Prostate gland (tissue), 2 donors: ENCODE data around the gene COL5A1. TPM values are rescaled to one million over a fixed set of nuclear protein-coding genes. Genes with fewer than 3 reads are reported as not detected.

Source experiments
- DNase-seq: peaks from one replicate; pipeline ENCODE4 v3.0.0-alpha.2; 2019; ENCODE audit warnings: low spot score
- H3K27ac ChIP-seq, 2 donors: fragments of 200-600 bp; sonication (generic); 2 replicates each; pipeline ENCODE4 v1.5.1; 2017 to 2019
- H3K27me3 ChIP-seq: fragments of 200-600 bp; sonication (generic); replicated peaks from 2 replicates; pipeline ENCODE4 v1.5.1; 2019; ENCODE audit not compliant: insufficient read depth
- H3K36me3 ChIP-seq, 2 donors: fragments of 200-600 bp; sonication (generic); 1 replicate in 1 of 2; 2 replicates in 1 of 2; pipeline versions ENCODE4 v1.5.1 to v1.8.1; 2017 to 2019
- H3K4me1 ChIP-seq: fragments of 200-600 bp; sonication (generic); replicated peaks from 2 replicates; pipeline ENCODE4 v1.5.1; 2019
- H3K4me3 ChIP-seq, 2 donors: fragments of 200-600 bp; sonication (generic); 2 replicates each; pipeline ENCODE4 v1.5.1; 2017 to 2019
- H3K9me3 ChIP-seq: fragments of 200-600 bp; sonication (generic); 2 replicates; pipeline ENCODE4 v1.5.1; 2017
- CTCF ChIP-seq, 4 experiments: fragments of 200-600 bp in 2 of 4; fragments of 450-650 bp in 2 of 4; sonication (generic) in 2 of 4; IDR thresholded peaks; 1 replicate in 3 of 4; 2 replicates in 1 of 4; pipeline ENCODE4 v1.5.1; 2016 to 2019; ENCODE audit warnings: antibody characterized with exemption in 4 of 4, mild to moderate bottlenecking in 2 of 4, moderate library complexity in 2 of 4
- POLR2A ChIP-seq: fragments of 450-650 bp; IDR thresholded peaks from one replicate; pipeline ENCODE4 v1.6.1; 2016; ENCODE audit warnings: antibody characterized with exemption, mild to moderate bottlenecking
- POLR2AphosphoS5 ChIP-seq: sonication (generic); formaldehyde crosslinking; IDR thresholded peaks from one replicate; pipeline ENCODE4 v1.6.1; 2017; ENCODE audit warnings: antibody characterized with exemption
- WGBS: methylation state at CpG from one replicate; pipeline ENCODE4 v1.1.5; 2018; 5-methylcytosine and 5-hydroxymethylcytosine counted together
- intact Hi-C: fragments of 100-400 bp; cut with DNase I; formaldehyde crosslinking; loops from one replicate; pipeline ENCODE4 v1.14.2; 2022
- total RNA-seq, 2 donors: library from RNA; depleted of rRNA; stranded (reverse); fragments of >200 nt; gene quantifications; one replicate each; pipeline ENCODE4 v1.1.0, GENCODE V29; 2016

COL5A1 gene
- total RNA-seq, 2 donors from 2014 or later: 16.9 to 36.0 TPM

GRCh38 chr9:134883040-134883782 is 241.6 kb downstream of the COL5A1 start:
- Histone ChIP-seq H3K4me3 (no peak overlapping the region), H3K27me3 (no peaks in the 10 kb centered on the region), H3K36me3 (no peaks in the 10 kb centered on the region), H3K27ac (no peak overlapping the region), H3K4me1 (no peaks in the 10 kb centered on the region), H3K9me3 (no peaks in the 10 kb centered on the region)
- 92% methylated on average over 18 of the region's 18 CpGs for WGBS
- TF ChIP-seq CTCF (IDR thresholded peaks at IDR 0.05) (no peak), POLR2A (no peak), POLR2AphosphoS5 (no peak)
- intact Hi-C loops: no loop called here
- DNase-seq: no peak

- Histone ChIP-seq H3K9me3 (no peaks in the 10 kb centered on the region), H3K4me1 (no peaks in the 10 kb centered on the region), H3K36me3 (no peaks in the 10 kb centered on the region), H3K4me3 (no peak overlapping the region), H3K27me3 (no peaks in the 10 kb centered on the region), H3K27ac (no peak overlapping the region)
- TF ChIP-seq POLR2A (no peak), CTCF (IDR thresholded peaks at IDR 0.05) (no peak), POLR2AphosphoS5 (no peak)
- intact Hi-C loops: no loop called here
- 93% methylated on average over 8 of the region's 8 CpGs for WGBS
- no peak for DNase-seq
Observed at GRCh38 chr9:134884492-134884891, 242.9 kb downstream of the COL5A1 start.

GRCh38 chr9:134885001-134885678 is 243.5 kb downstream of the COL5A1 start:
- H3K4me3 ChIP-seq: no peak overlapping the region
- intact Hi-C loops: no loop called here
- no peaks in the 10 kb centered on the region for H3K9me3 ChIP-seq
- no peaks in the 10 kb centered on the region for H3K36me3 ChIP-seq
- H3K27me3 ChIP-seq: no peaks in the 10 kb centered on the region
- 91% methylated on average over 22 of the region's 22 CpGs for WGBS
- no peaks in the 10 kb centered on the region for H3K4me1 ChIP-seq
- DNase-seq: no peak
- no peak overlapping the region for H3K27ac ChIP-seq
- TF ChIP-seq CTCF (IDR thresholded peaks at IDR 0.05): no peak
- no peak for TF ChIP-seq POLR2AphosphoS5
- TF ChIP-seq POLR2A: no peak

GRCh38 chr9:134885679-134886412 is 244.2 kb downstream of the COL5A1 start:
- Histone ChIP-seq H3K4me3 (no peak overlapping the region), H3K27me3 (no peaks in the 10 kb centered on the region), H3K4me1 (no peaks in the 10 kb centered on the region), H3K36me3 (no peaks in the 10 kb centered on the region), H3K9me3 (no peaks in the 10 kb centered on the region), H3K27ac (no peak overlapping the region)
- WGBS: 89% methylated on average over 24 of the region's 24 CpGs
- DNase-seq: no peak
- intact Hi-C loops: no loop called here
- TF ChIP-seq POLR2AphosphoS5 (no peak), CTCF (IDR thresholded peaks at IDR 0.05) (no peak), POLR2A (no peak)
